Trophoblast cell (in vitro differentiated cells and primary cell): Measurements from ENCODE around the gene DAAM2.

Experiments
- DNase-seq, 2 donors: peaks; one replicate each; pipeline ENCODE4 v3.0.0-alpha.2; 2016
- H2AFZ ChIP-seq: 2 replicates; pipeline ENCODE4 v1.6.1; 2013; ENCODE audit warnings: low read length, moderate library complexity, mild to moderate bottlenecking; ENCODE audit not compliant: insufficient read depth, poor library complexity
- H2AK5ac ChIP-seq: 2 replicates; pipeline ENCODE4 v1.6.1; 2013; ENCODE audit warnings: mild to moderate bottlenecking, low read length
- H2BK120ac ChIP-seq: 2 replicates; pipeline ENCODE4 v1.6.1; 2013; ENCODE audit warnings: low read length, mild to moderate bottlenecking, moderate library complexity; ENCODE audit not compliant: insufficient read depth, poor library complexity
- H2BK12ac ChIP-seq: 2 replicates; pipeline ENCODE4 v1.6.1; 2013; ENCODE audit warnings: mild to moderate bottlenecking, low read length, moderate library complexity
- H2BK5ac ChIP-seq: 2 replicates; pipeline ENCODE4 v1.6.1; 2013; ENCODE audit warnings: low read length, low read depth, moderate library complexity, mild to moderate bottlenecking; ENCODE audit not compliant: poor library complexity
- H3K14ac ChIP-seq: 2 replicates; pipeline ENCODE4 v1.6.1; 2013; ENCODE audit warnings: mild to moderate bottlenecking, low read length
- H3K18ac ChIP-seq: 2 replicates; pipeline ENCODE4 v1.6.1; 2013; ENCODE audit warnings: mild to moderate bottlenecking, low read length
- H3K23ac ChIP-seq: 2 replicates; pipeline ENCODE4 v1.6.1; 2013; ENCODE audit warnings: low read length
- H3K27ac ChIP-seq: 2 replicates; pipeline ENCODE4 v1.5.1; 2013; ENCODE audit warnings: low read depth, mild to moderate bottlenecking, inconsistent platforms, low read length, moderate library complexity
- H3K27me3 ChIP-seq: 2 replicates; pipeline ENCODE4 v1.6.1; 2013; ENCODE audit warnings: inconsistent platforms, mild to moderate bottlenecking, low read length, moderate library complexity; ENCODE audit not compliant: insufficient read depth
- H3K36me3 ChIP-seq, 2 experiments: 1 replicate in 1 of 2; 2 replicates in 1 of 2; pipeline ENCODE4 v1.6.1; 2013; ENCODE audit warnings: low read length in 2 of 2, mild to moderate bottlenecking in 2 of 2, moderate library complexity in 1 of 2; ENCODE audit not compliant: insufficient read depth in 2 of 2, control insufficient read depth in 1 of 2
- H3K4ac ChIP-seq: 2 replicates; pipeline ENCODE4 v1.6.1; 2013; ENCODE audit warnings: low read depth, mild to moderate bottlenecking, low read length, moderate library complexity
- H3K4me1 ChIP-seq, 2 experiments: 1 replicate in 1 of 2; 2 replicates in 1 of 2; pipeline ENCODE4 v1.6.1; 2013; ENCODE audit warnings: low read length in 2 of 2, mild to moderate bottlenecking in 2 of 2, moderate library complexity in 1 of 2; ENCODE audit not compliant: insufficient read depth in 2 of 2, control insufficient read depth in 1 of 2
- H3K4me2 ChIP-seq: 2 replicates; pipeline ENCODE4 v1.6.1; 2013; ENCODE audit warnings: inconsistent platforms, mild to moderate bottlenecking, low read length, moderate library complexity
- H3K4me3 ChIP-seq: 2 replicates; pipeline ENCODE4 v1.5.1; 2013; ENCODE audit warnings: mild to moderate bottlenecking, low read depth, low read length, inconsistent platforms
- H3K79me1 ChIP-seq: one replicate; pipeline ENCODE4 v1.6.1; 2013; ENCODE audit warnings: low read length
- H3K79me2 ChIP-seq: 2 replicates; pipeline ENCODE4 v1.6.1; 2013; ENCODE audit warnings: low read length, mild to moderate bottlenecking; ENCODE audit not compliant: control insufficient read depth, insufficient read depth, poor library complexity
- H3K9ac ChIP-seq: 2 replicates; pipeline ENCODE4 v1.6.1; 2013; ENCODE audit warnings: mild to moderate bottlenecking, low read length
- H3K9me3 ChIP-seq: 2 replicates; pipeline ENCODE4 v1.6.1; 2013; ENCODE audit warnings: low read depth, mild to moderate bottlenecking, control low read depth, inconsistent platforms, low read length; ENCODE audit not compliant: insufficient read depth
- H4K12ac ChIP-seq: 2 replicates; pipeline ENCODE4 v1.6.1; 2013; ENCODE audit warnings: low read depth, mild to moderate bottlenecking, low read length, moderate library complexity
- H4K8ac ChIP-seq: 2 replicates; pipeline ENCODE4 v1.6.1; 2013; ENCODE audit warnings: low read depth, mild to moderate bottlenecking, low read length, moderate library complexity
- H4K91ac ChIP-seq: one replicate; pipeline ENCODE4 v1.6.1; 2013; ENCODE audit warnings: low read depth, mild to moderate bottlenecking, low read length, moderate library complexity
- WGBS: extraction: QIAGEN DNeasy Blood & Tissue Kit; methylation state at CpG from one replicate; pipeline ENCODE4 v1.1.7; 2013; ENCODE audit warnings: missing lambda C conversion rate; ENCODE audit not compliant: insufficient read length, insufficient coverage; ENCODE audit errors: extremely low coverage; 5-methylcytosine and 5-hydroxymethylcytosine counted together

The DAAM2 gene

DNA sequence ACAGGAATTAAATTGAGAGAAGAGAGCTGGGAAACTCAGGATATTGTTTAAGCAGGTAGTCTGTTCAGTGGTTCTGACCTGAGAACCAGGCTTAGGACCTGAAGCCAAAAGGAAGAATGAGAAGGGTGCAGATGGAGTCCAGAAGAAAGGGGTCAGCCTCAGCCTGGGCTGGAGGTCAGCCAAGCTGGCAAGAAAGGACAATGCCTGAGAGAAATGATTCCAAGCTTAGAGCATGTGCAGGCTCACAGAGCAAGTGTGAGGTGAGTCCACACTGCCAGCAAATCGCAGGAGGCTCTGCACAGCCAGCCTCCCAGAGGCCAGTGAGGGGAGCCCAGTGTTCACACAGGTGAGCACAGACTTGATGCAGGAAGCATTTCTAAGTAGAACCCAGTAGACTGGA, 47.3 kb downstream of the DAAM2 start:
- Histone ChIP-seq H3K36me3 (no peaks in the 10 kb centered on the region), H4K8ac (no peak overlapping the region), H3K4ac (no peak overlapping the region), H4K91ac (no peak overlapping the region), H2AFZ (no peak overlapping the region), H4K12ac (no peak overlapping the region), H3K23ac (no peak overlapping the region), H3K4me1 (peaks cover 15 to 17% of the 10 kb centered on the region in 2 experiments), H3K79me2 (no peaks in the 10 kb centered on the region), H2BK12ac (no peak overlapping the region), H2BK120ac (no peak overlapping the region), H3K27me3 (no peaks in the 10 kb centered on the region), H3K79me1 (no peaks in the 10 kb centered on the region), H2BK5ac (no peak overlapping the region), H3K9me3 (no peaks in the 10 kb centered on the region), H3K4me3 (no peak overlapping the region), H3K14ac (no peak overlapping the region), H3K4me2 (no peak overlapping the region), H3K18ac (no peak overlapping the region), H3K9ac (no peak overlapping the region), H2AK5ac (no peak overlapping the region), H3K27ac (no peak overlapping the region)
- no peak for DNase-seq
- WGBS, result no CpG with 5 or more reads among the region's 1 CpG

DNA sequence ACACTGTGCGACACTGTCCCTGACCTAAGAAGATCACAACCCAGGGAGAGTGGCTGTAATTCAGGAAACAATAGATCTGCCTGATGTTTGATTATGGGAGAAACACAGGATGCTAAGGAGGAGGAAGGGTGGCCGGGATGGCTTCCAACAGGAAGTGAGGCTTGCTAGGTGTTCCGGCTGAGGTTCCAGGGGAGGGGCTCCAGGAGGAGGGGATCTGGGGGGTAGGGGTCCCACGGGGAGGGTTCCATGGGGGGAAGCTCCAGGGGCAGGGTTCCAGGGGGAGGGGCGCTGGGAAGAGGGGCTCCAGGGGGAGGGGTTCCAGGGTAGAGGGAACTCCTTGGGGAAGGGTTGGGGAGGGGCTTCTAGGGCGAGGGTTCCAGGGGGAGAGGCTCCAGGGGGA, 48.6 kb downstream of the DAAM2 start:
- Histone ChIP-seq H3K9me3 (no peaks in the 10 kb centered on the region), H3K9ac (no peak overlapping the region), H2AFZ (no peak overlapping the region), H3K14ac (no peak overlapping the region), H3K18ac (no peak overlapping the region), H3K27me3 (no peaks in the 10 kb centered on the region), H2BK12ac (no peak overlapping the region), H3K4ac (no peak overlapping the region), H2BK120ac (no peak overlapping the region), H2AK5ac (no peak overlapping the region), H3K36me3 (no peaks in the 10 kb centered on the region), H3K23ac (no peak overlapping the region), H3K79me2 (no peaks in the 10 kb centered on the region), H4K8ac (no peak overlapping the region), H4K91ac (no peak overlapping the region), H3K4me2 (no peak overlapping the region), H2BK5ac (no peak overlapping the region), H4K12ac (no peak overlapping the region), H3K4me1 (peaks cover 5 to 8% of the 10 kb centered on the region in 2 experiments), H3K4me3 (no peak overlapping the region), H3K27ac (no peak overlapping the region), H3K79me1 (no peaks in the 10 kb centered on the region)
- DNase-seq, result no peak
- no CpG with 5 or more reads among the region's 6 CpGs for WGBS

DNA sequence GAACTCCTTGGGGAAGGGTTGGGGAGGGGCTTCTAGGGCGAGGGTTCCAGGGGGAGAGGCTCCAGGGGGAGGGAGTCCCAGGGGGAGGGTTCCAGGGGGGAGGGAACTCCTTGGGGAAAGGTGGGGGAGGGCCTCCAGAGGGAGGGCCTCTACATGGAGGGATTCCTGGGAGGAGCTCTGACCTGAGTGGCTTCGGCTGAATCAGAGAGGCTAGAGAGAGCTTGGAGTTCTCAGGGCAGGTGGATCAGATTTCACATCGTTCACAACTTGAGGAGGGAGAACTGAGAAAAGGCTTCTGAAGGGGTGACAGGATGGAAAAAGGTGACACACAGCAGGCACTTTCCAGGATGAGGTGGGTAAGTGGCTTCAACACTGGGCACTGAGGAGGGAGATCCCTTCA, 49.1 kb downstream of the DAAM2 start:
- Histone ChIP-seq H2BK5ac (no peak overlapping the region), H3K18ac (no peak overlapping the region), H4K91ac (no peak overlapping the region), H2BK120ac (no peak overlapping the region), H3K4me2 (no peak overlapping the region), H3K27me3 (no peaks in the 10 kb centered on the region), H3K14ac (no peak overlapping the region), H4K8ac (no peak overlapping the region), H3K4me3 (no peak overlapping the region), H3K23ac (no peak overlapping the region), H2AFZ (no peak overlapping the region), H3K4ac (no peak overlapping the region), H2BK12ac (no peak overlapping the region), H2AK5ac (no peak overlapping the region), H4K12ac (no peak overlapping the region), H3K9ac (no peak overlapping the region), H3K36me3 (no peaks in the 10 kb centered on the region), H3K79me1 (no peaks in the 10 kb centered on the region), H3K79me2 (no peaks in the 10 kb centered on the region), H3K27ac (no peak overlapping the region), H3K4me1 (peaks cover 3% of the 10 kb centered on the region in 2 experiments), H3K9me3 (no peaks in the 10 kb centered on the region)
- WGBS, result no CpG with 5 or more reads among the region's 3 CpGs
- DNase-seq, result no peak

DNA sequence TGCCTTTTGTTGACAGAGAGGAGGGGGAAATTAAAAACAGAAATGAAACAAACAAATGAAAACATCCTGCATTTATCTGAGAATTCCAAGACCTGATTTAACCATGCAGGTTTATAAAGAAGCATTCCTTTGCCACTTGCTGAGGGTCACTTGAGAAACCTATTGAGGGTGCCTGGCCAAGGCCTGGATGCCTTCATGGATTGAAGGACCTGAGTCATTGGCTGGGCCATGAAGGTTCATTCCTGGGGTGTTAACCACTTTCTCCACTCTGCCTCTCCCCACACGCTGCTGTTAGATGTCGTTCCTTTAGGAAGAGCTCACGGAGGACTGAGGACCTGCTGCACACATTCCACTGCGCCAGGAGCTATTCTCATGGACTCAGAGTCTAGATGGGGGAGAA, 49.7 kb downstream of the DAAM2 start:
- Histone ChIP-seq H4K91ac (no peak overlapping the region), H3K36me3 (no peaks in the 10 kb centered on the region), H4K8ac (no peak overlapping the region), H3K79me1 (no peaks in the 10 kb centered on the region), H2AFZ (no peak overlapping the region), H2BK5ac (no peak overlapping the region), H3K4ac (no peak overlapping the region), H3K9me3 (no peaks in the 10 kb centered on the region), H3K27ac (no peak overlapping the region), H2BK120ac (no peak overlapping the region), H2BK12ac (no peak overlapping the region), H3K23ac (no peak overlapping the region), H3K9ac (no peak overlapping the region), H3K14ac (no peak overlapping the region), H3K4me3 (no peak overlapping the region), H3K27me3 (no peaks in the 10 kb centered on the region), H3K4me1 (no peaks in the 10 kb centered on the region), H3K4me2 (no peak overlapping the region), H3K79me2 (no peaks in the 10 kb centered on the region), H2AK5ac (no peak overlapping the region), H4K12ac (no peak overlapping the region), H3K18ac (no peak overlapping the region)
- no peak for DNase-seq
- WGBS, result no CpG with 5 or more reads among the region's 4 CpGs
